ENCODE results near the gene PNLIPRP2.

GRCh38 chr10:116669832-116670644 is 49.3 kb downstream of the PNLIPRP2 start:
- TF ChIP-seq CTCF (conservative IDR thresholded peaks at IDR 0.05; ENCODE audit: low read depth, low read length) = no peak
- TF ChIP-seq POLR2A (IDR thresholded peaks at IDR 0.05; ENCODE audit: low read depth, low read length) = no peak
- TF ChIP-seq CEBPB (IDR thresholded peaks at IDR 0.05; ENCODE audit: low read depth, low read length) = no peak
- no peak for TF ChIP-seq FOS (IDR thresholded peaks at IDR 0.05; ENCODE audit: low read depth, low read length)
- TF ChIP-seq RFX5 (IDR thresholded peaks at IDR 0.05; ENCODE audit: low read depth, low read length) = no peak
- TF ChIP-seq ELK1 (IDR thresholded peaks at IDR 0.05; ENCODE audit: borderline replicate concordance, low read depth, low read length) = no peak
- TF ChIP-seq RCOR1 (IDR thresholded peaks at IDR 0.05; ENCODE audit: insufficient replicate concordance, low read length) = no peak

Data from IMR-90 (cell line).